Caco-2 (cell line): ENCODE measurements around the gene TRIM61. TPM values are rescaled to one million over a fixed set of nuclear protein-coding genes. Genes with fewer than 3 reads are reported as not detected.

ENCODE experiments used
- BruUV-seq: library from RNA; stranded (reverse); fragments of 400-500 nt; replicated peaks from 2 replicates; lab custom pipeline; 2021; lab: Mats Ljungman, UMichigan
- CTCF ChIA-PET: fragments of 300-600 bp; sonication (Branson Sonifier 250); formaldehyde crosslinking; loops from one replicate; lab custom pipeline; 2022; ENCODE audit warnings: antibody characterized with exemption; lab: Charles Lee
- POLR2A ChIA-PET: fragments of 300-600 bp; sonication (Branson Sonifier 250); formaldehyde crosslinking; loops from one replicate; lab custom pipeline; 2022; ENCODE audit warnings: antibody characterized with exemption; lab: Charles Lee
- DNase-seq, 2 experiments: peaks; one replicate each; pipeline versions ENCODE4 v3.0.0 to v3.0.0-alpha.2; 2020 to 2022
- H3K27me3 ChIP-seq: replicated peaks from 2 replicates; pipeline ENCODE4 v1.6.0; 2011; ENCODE audit warnings: low read length; ENCODE audit not compliant: control insufficient read depth, insufficient read depth
- H3K36me3 ChIP-seq: 2 replicates; pipeline ENCODE4 v1.5.1; 2011; ENCODE audit warnings: low read length; ENCODE audit not compliant: control insufficient read depth, insufficient read depth
- H3K4me1 ChIP-seq: fragments of 250-450 bp; sonication (Bioruptor Pico); 2 replicates; pipeline ENCODE4 v1.5.1; 2020; ENCODE audit warnings: mild to moderate bottlenecking
- H3K4me3 ChIP-seq: 2 replicates; pipeline ENCODE4 v1.5.1; 2011; ENCODE audit warnings: low read depth, mild to moderate bottlenecking, control low read depth, low read length
- H3K9me3 ChIP-seq: fragments of 250-450 bp; sonication (Bioruptor Pico); 2 replicates; pipeline ENCODE4 v1.5.1; 2020; ENCODE audit warnings: mild to moderate bottlenecking, moderate library complexity
- H3K27ac Mint-ChIP-seq: one replicate; pipeline ENCODE4 v1.8.0; 2022; ENCODE audit warnings: mixed read lengths; ENCODE audit not compliant: unreplicated experiment
- H3K27me3 Mint-ChIP-seq: one replicate; pipeline ENCODE4 v1.8.0; 2022; ENCODE audit warnings: mixed read lengths; ENCODE audit not compliant: insufficient read depth, unreplicated experiment
- H3K36me3 Mint-ChIP-seq: one replicate; pipeline ENCODE4 v1.8.0; 2022; ENCODE audit warnings: mild to moderate bottlenecking, mixed read lengths; ENCODE audit not compliant: insufficient read depth, unreplicated experiment
- H3K4me1 Mint-ChIP-seq: one replicate; pipeline ENCODE4 v1.8.0; 2022; ENCODE audit warnings: low read depth, mixed read lengths; ENCODE audit not compliant: unreplicated experiment
- H3K4me3 Mint-ChIP-seq: one replicate; pipeline ENCODE4 v1.8.0; 2022; ENCODE audit warnings: mild to moderate bottlenecking, moderate library complexity, mixed read lengths; ENCODE audit not compliant: unreplicated experiment
- H3K9me3 Mint-ChIP-seq: one replicate; pipeline ENCODE4 v1.8.0; 2022; ENCODE audit warnings: mixed read lengths; ENCODE audit not compliant: unreplicated experiment
- intact Hi-C: fragments of 100-400 bp; cut with micrococcal nuclease; formaldehyde crosslinking; loops from one replicate; pipeline ENCODE4 v1.10.0; 2022; ENCODE audit not compliant: unreplicated experiment
- total RNA-seq: library from RNA; stranded (reverse); gene quantifications from 2 replicates; pipeline ENCODE4 v1.2.3, GENCODE V29; 2022
- TF ChIP-seq, protein P1 (sequence below), 2 experiments: fragments of 200-600 bp in 1 of 2; IDR thresholded peaks; 1 replicate in 1 of 2; 2 replicates in 1 of 2; pipeline versions ENCODE4 v1.5.1 to v1.8.0; 2011 to 2022; ENCODE audit warnings: antibody characterized with exemption in 1 of 2, control low read depth in 1 of 2, inconsistent platforms in 1 of 2, low read depth in 1 of 2, low read length in 1 of 2, mild to moderate bottlenecking in 1 of 2, moderate library complexity in 1 of 2; ENCODE audit not compliant: insufficient read depth in 1 of 2, severe bottlenecking in 1 of 2, unreplicated experiment in 1 of 2

Gene TRIM61
- total RNA-seq, 1 experiment from 2014 or later: not detected

GRCh38 chr4:165013691-165014090 lies 36.2 kb upstream of the TRIM61 start:
- intact Hi-C loops: no loop called here
- POLR2A ChIA-PET: no interaction called here
- no TSS peak for BruUV-seq

DNA sequence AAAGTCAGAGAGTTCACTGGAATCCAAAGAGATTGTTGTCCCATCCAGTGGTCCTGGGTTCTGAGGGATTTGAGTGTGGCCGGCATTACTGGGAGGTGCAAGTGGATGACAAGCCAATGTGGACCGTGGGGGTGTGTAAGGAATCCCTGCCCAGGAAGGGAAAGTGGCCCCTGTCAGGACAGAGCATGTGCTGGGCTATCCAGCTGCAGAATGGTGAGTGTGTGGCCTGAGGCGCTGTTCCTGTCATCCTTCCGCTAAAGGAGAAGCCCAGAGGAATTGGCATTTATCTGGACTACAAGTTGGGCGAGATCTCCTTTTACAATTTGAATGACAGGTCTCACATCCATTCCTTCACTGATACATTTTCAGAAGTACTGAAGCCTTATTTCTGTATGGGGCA lies 33.9 kb upstream of the TRIM61 start:
- Histone ChIP-seq H3K4me3 (no peak overlapping the region), H3K36me3 (no peaks in the 10 kb centered on the region), H3K27me3 (no peaks in the 10 kb centered on the region), H3K9me3 (no peaks in the 10 kb centered on the region), H3K4me1 (no peaks in the 10 kb centered on the region)
- no peaks in the 10 kb centered on the region for H3K36me3 Mint-ChIP-seq
- TF ChIP-seq, protein P1, sequence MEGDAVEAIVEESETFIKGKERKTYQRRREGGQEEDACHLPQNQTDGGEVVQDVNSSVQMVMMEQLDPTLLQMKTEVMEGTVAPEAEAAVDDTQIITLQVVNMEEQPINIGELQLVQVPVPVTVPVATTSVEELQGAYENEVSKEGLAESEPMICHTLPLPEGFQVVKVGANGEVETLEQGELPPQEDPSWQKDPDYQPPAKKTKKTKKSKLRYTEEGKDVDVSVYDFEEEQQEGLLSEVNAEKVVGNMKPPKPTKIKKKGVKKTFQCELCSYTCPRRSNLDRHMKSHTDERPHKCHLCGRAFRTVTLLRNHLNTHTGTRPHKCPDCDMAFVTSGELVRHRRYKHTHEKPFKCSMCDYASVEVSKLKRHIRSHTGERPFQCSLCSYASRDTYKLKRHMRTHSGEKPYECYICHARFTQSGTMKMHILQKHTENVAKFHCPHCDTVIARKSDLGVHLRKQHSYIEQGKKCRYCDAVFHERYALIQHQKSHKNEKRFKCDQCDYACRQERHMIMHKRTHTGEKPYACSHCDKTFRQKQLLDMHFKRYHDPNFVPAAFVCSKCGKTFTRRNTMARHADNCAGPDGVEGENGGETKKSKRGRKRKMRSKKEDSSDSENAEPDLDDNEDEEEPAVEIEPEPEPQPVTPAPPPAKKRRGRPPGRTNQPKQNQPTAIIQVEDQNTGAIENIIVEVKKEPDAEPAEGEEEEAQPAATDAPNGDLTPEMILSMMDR (IDR thresholded peaks at IDR 0.05; ENCODE audit: insufficient read depth in 1 of 2, low read depth in 1 of 2, low read length in 1 of 2, severe bottlenecking in 1 of 2, unreplicated experiment in 1 of 2): no peak
- ChIA-PET CTCF (no interaction called here), POLR2A (no interaction called here)
- no peak for DNase-seq
- no TSS peak for BruUV-seq
- H3K4me1 Mint-ChIP-seq: no peaks in the 10 kb centered on the region
- H3K9me3 Mint-ChIP-seq: no peaks in the 10 kb centered on the region
- H3K27ac Mint-ChIP-seq: no peak overlapping the region
- no peaks in the 10 kb centered on the region for H3K27me3 Mint-ChIP-seq
- H3K4me3 Mint-ChIP-seq: no peak overlapping the region
- intact Hi-C loops: no loop called here

More at GRCh38 chr4:165013691-165014090, 36.2 kb upstream of the TRIM61 start:
- Histone ChIP-seq H3K36me3 (no peaks in the 10 kb centered on the region), H3K27me3 (no peaks in the 10 kb centered on the region), H3K4me3 (no peak overlapping the region), H3K4me1 (no peaks in the 10 kb centered on the region), H3K9me3 (no peaks in the 10 kb centered on the region)
- H3K4me3 Mint-ChIP-seq: no peak overlapping the region
- CTCF ChIA-PET: no interaction called here
- H3K9me3 Mint-ChIP-seq: no peaks in the 10 kb centered on the region
- no peaks in the 10 kb centered on the region for H3K36me3 Mint-ChIP-seq
- H3K27me3 Mint-ChIP-seq: no peaks in the 10 kb centered on the region
- DNase-seq: no peak
- H3K4me1 Mint-ChIP-seq: no peaks in the 10 kb centered on the region
- H3K27ac Mint-ChIP-seq: no peak overlapping the region
- TF ChIP-seq, protein P1 (IDR thresholded peaks at IDR 0.05; ENCODE audit: insufficient read depth in 1 of 2, low read depth in 1 of 2, low read length in 1 of 2, severe bottlenecking in 1 of 2, unreplicated experiment in 1 of 2): no peak

DNA sequence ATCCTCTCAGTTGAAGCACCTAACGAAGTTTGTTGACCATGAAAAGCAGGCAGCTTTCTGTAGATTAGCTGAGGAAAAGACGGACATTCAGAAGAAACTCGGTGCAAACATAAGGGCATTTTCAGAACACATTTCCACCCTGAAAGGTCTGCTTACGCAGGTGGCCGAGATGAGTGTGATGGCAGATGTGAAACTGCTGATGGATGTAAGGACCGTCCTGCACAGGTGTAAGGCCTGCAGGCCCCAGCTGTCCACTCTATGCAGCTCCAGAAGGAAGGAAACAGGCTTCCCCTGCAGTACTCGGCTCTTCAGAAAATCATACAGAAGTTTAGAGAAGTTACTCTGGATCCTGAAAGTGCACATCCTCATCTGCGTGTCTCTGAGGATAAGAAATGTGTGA lies 33.5 kb upstream of the TRIM61 start:
- no peaks in the 10 kb centered on the region for H3K36me3 ChIP-seq
- intact Hi-C loops: no loop called here
- ChIA-PET POLR2A (no interaction called here), CTCF (no interaction called here)
- H3K27me3 Mint-ChIP-seq: no peaks in the 10 kb centered on the region
- H3K4me1 ChIP-seq: no peaks in the 10 kb centered on the region
- no peaks in the 10 kb centered on the region for H3K9me3 Mint-ChIP-seq
- no peaks in the 10 kb centered on the region for H3K27me3 ChIP-seq
- no TSS peak for BruUV-seq
- no peak overlapping the region for H3K27ac Mint-ChIP-seq
- H3K4me3 Mint-ChIP-seq: no peak overlapping the region
- H3K9me3 ChIP-seq: no peaks in the 10 kb centered on the region
- no peak overlapping the region for H3K4me3 ChIP-seq
- no peaks in the 10 kb centered on the region for H3K36me3 Mint-ChIP-seq
- no peak for DNase-seq
- H3K4me1 Mint-ChIP-seq: no peaks in the 10 kb centered on the region
- TF ChIP-seq, protein P1 (IDR thresholded peaks at IDR 0.05; ENCODE audit: insufficient read depth in 1 of 2, low read depth in 1 of 2, low read length in 1 of 2, severe bottlenecking in 1 of 2, unreplicated experiment in 1 of 2): no peak
